Memory B cell (primary cell): ENCODE results near the gene TGM2.

Experiments
- ATAC-seq: fragments of 150-1000 bp; cut with Tn5 transposase; 2 replicates; pipeline ENCODE4 v1.10.0; 2021; ENCODE audit warnings: low read depth, mild to moderate bottlenecking, moderate library complexity
- DNase-seq, 2 donors: peaks; one replicate each; pipeline ENCODE4 v3.0.0; 2022; ENCODE audit warnings: low spot score in 2 of 2
- H3K27ac Mint-ChIP-seq: one replicate; pipeline ENCODE4 v1.8.0; 2022; ENCODE audit warnings: mild to moderate bottlenecking, moderate library complexity, mixed read lengths
- H3K27me3 Mint-ChIP-seq: one replicate; pipeline ENCODE4 v1.8.0; 2022; ENCODE audit warnings: mixed read lengths
- H3K36me3 Mint-ChIP-seq: one replicate; pipeline ENCODE4 v1.8.0; 2022; ENCODE audit warnings: mild to moderate bottlenecking, mixed read lengths
- H3K4me1 Mint-ChIP-seq: one replicate; pipeline ENCODE4 v1.8.0; 2022; ENCODE audit warnings: mixed read lengths
- H3K4me3 Mint-ChIP-seq: one replicate; pipeline ENCODE4 v1.8.0; 2022; ENCODE audit warnings: mild to moderate bottlenecking, moderate library complexity, mixed read lengths
- H3K9me3 Mint-ChIP-seq: one replicate; pipeline ENCODE4 v1.8.0; 2022; ENCODE audit warnings: mixed read lengths

TGM2 gene

GRCh38 chr20:38095017-38095686 is 69.9 kb downstream of the TGM2 start:
- DNase-seq = peak in 1 of 2 donors; percentile 25
- no peaks in the 10 kb centered on the region for H3K27me3 Mint-ChIP-seq
- H3K27ac Mint-ChIP-seq = peak overlapping the region; percentile 100
- H3K4me3 Mint-ChIP-seq = peak overlapping the region; percentile 72
- ATAC-seq = no peak
- H3K36me3 Mint-ChIP-seq = peaks cover under 1% of the 10 kb centered on the region
- H3K9me3 Mint-ChIP-seq = peaks cover 2% of the 10 kb centered on the region
- peaks cover 47% of the 10 kb centered on the region for H3K4me1 Mint-ChIP-seq

- ATAC-seq (peak; percentile 76), DNase-seq (peak in 1 of 2 donors; percentile 68)
- no peaks in the 10 kb centered on the region for H3K9me3 Mint-ChIP-seq
- no peaks in the 10 kb centered on the region for H3K27me3 Mint-ChIP-seq
- no peaks in the 10 kb centered on the region for H3K36me3 Mint-ChIP-seq
- peak overlapping the region; percentile 72 for H3K4me3 Mint-ChIP-seq
- H3K4me1 Mint-ChIP-seq = peaks cover 50% of the 10 kb centered on the region
- H3K27ac Mint-ChIP-seq = peak overlapping the region; percentile 100
These were observed 70.6 kb downstream of the TGM2 start for GRCh38 chr20:38094373-38094891.

- Mint-ChIP-seq H3K36me3 (no peaks in the 10 kb centered on the region), H3K4me1 (peaks cover 46% of the 10 kb centered on the region), H3K27ac (peak overlapping the region; percentile 100), H3K4me3 (peak overlapping the region; percentile 8), H3K9me3 (no peaks in the 10 kb centered on the region), H3K27me3 (no peaks in the 10 kb centered on the region)
- DNase-seq = no peak
- no peak for ATAC-seq
These were observed 71.4 kb downstream of the TGM2 start for GRCh38 chr20:38093641-38094077.

- Mint-ChIP-seq H3K27ac (peak overlapping the region; percentile 100), H3K4me1 (peaks cover 48% of the 10 kb centered on the region), H3K9me3 (no peaks in the 10 kb centered on the region), H3K36me3 (peaks cover 4% of the 10 kb centered on the region), H3K4me3 (no peak overlapping the region), H3K27me3 (no peaks in the 10 kb centered on the region)
- ATAC-seq (no peak), DNase-seq (no peak)
These were observed 72.2 kb downstream of the TGM2 start for GRCh38 chr20:38092915-38093314.

GRCh38 chr20:38092260-38092857 is 72.7 kb downstream of the TGM2 start:
- peaks cover 46% of the 10 kb centered on the region for H3K4me1 Mint-ChIP-seq
- H3K27ac Mint-ChIP-seq = peak overlapping the region; percentile 100
- no peaks in the 10 kb centered on the region for H3K27me3 Mint-ChIP-seq
- H3K36me3 Mint-ChIP-seq = peaks cover 8% of the 10 kb centered on the region
- ATAC-seq = peak; percentile 50
- DNase-seq = peak in 1 of 2 donors; percentile 48
- peak overlapping the region; percentile 39 for H3K4me3 Mint-ChIP-seq
- H3K9me3 Mint-ChIP-seq = no peaks in the 10 kb centered on the region

GRCh38 chr20:38091441-38092216 is 73.4 kb downstream of the TGM2 start:
- peak overlapping the region; percentile 61 for H3K4me3 Mint-ChIP-seq
- peaks cover 12% of the 10 kb centered on the region for H3K36me3 Mint-ChIP-seq
- no peaks in the 10 kb centered on the region for H3K27me3 Mint-ChIP-seq
- ATAC-seq (peak; percentile 34), DNase-seq (peak in 1 of 2 donors; percentile 31)
- no peaks in the 10 kb centered on the region for H3K9me3 Mint-ChIP-seq
- peaks cover 46% of the 10 kb centered on the region for H3K4me1 Mint-ChIP-seq
- H3K27ac Mint-ChIP-seq = peak overlapping the region; percentile 100

- H3K36me3 Mint-ChIP-seq = peaks cover 18% of the 10 kb centered on the region
These were observed 75.0 kb downstream of the TGM2 start for GRCh38 chr20:38090061-38090460.

GRCh38 chr20:38089500-38089899 is 75.6 kb downstream of the TGM2 start:
- H3K36me3 Mint-ChIP-seq = peaks cover 22% of the 10 kb centered on the region
- no peak overlapping the region for H3K4me3 Mint-ChIP-seq
- no peak for ATAC-seq
- no peak for DNase-seq
- H3K27ac Mint-ChIP-seq = peak overlapping the region; percentile 64
- no peaks in the 10 kb centered on the region for H3K9me3 Mint-ChIP-seq
- H3K27me3 Mint-ChIP-seq = no peaks in the 10 kb centered on the region
- H3K4me1 Mint-ChIP-seq = peaks cover 39% of the 10 kb centered on the region

More at GRCh38 chr20:38090061-38090460, 75.0 kb downstream of the TGM2 start:
- Mint-ChIP-seq H3K9me3 (no peaks in the 10 kb centered on the region), H3K4me1 (peaks cover 42% of the 10 kb centered on the region), H3K4me3 (no peak overlapping the region), H3K27ac (peak overlapping the region; percentile 64), H3K27me3 (no peaks in the 10 kb centered on the region)
- ATAC-seq (no peak), DNase-seq (no peak)

- no peak for DNase-seq
- no peak for ATAC-seq
- H3K9me3 Mint-ChIP-seq = no peaks in the 10 kb centered on the region
- H3K36me3 Mint-ChIP-seq = peaks cover 28% of the 10 kb centered on the region
- no peaks in the 10 kb centered on the region for H3K27me3 Mint-ChIP-seq
- peaks cover 26% of the 10 kb centered on the region for H3K4me1 Mint-ChIP-seq
- peak overlapping the region; percentile 52 for H3K27ac Mint-ChIP-seq
- H3K4me3 Mint-ChIP-seq = no peak overlapping the region
These were observed 80.0 kb downstream of the TGM2 start for GRCh38 chr20:38085026-38085425.

GRCh38 chr20:38084425-38084951 is 80.6 kb downstream of the TGM2 start:
- ATAC-seq = no peak
- Mint-ChIP-seq H3K27me3 (no peaks in the 10 kb centered on the region), H3K27ac (peak overlapping the region; percentile 52), H3K4me1 (peaks cover 28% of the 10 kb centered on the region), H3K36me3 (peaks cover 33% of the 10 kb centered on the region), H3K4me3 (no peak overlapping the region), H3K9me3 (peaks cover under 1% of the 10 kb centered on the region)
- DNase-seq = no peak

GRCh38 chr20:38083338-38084048 is 81.6 kb downstream of the TGM2 start:
- Mint-ChIP-seq H3K4me1 (peaks cover 30% of the 10 kb centered on the region), H3K4me3 (no peak overlapping the region), H3K9me3 (peaks cover 4% of the 10 kb centered on the region), H3K36me3 (peaks cover 38% of the 10 kb centered on the region), H3K27ac (no peak overlapping the region), H3K27me3 (no peaks in the 10 kb centered on the region)
- ATAC-seq (no peak), DNase-seq (no peak)

- no peak overlapping the region for H3K4me3 Mint-ChIP-seq
- DNase-seq = no peak
- H3K27me3 Mint-ChIP-seq = no peaks in the 10 kb centered on the region
- ATAC-seq = no peak
- H3K36me3 Mint-ChIP-seq = peaks cover 39% of the 10 kb centered on the region
- H3K9me3 Mint-ChIP-seq = peaks cover 4% of the 10 kb centered on the region
- peaks cover 32% of the 10 kb centered on the region for H3K4me1 Mint-ChIP-seq
- no peak overlapping the region for H3K27ac Mint-ChIP-seq
These were observed 82.2 kb downstream of the TGM2 start for GRCh38 chr20:38082894-38083293.

GRCh38 chr20:38081575-38081974 is 83.5 kb downstream of the TGM2 start:
- no peak overlapping the region for H3K4me3 Mint-ChIP-seq
- peak overlapping the region; percentile 4 for H3K27ac Mint-ChIP-seq
- H3K36me3 Mint-ChIP-seq = peaks cover 36% of the 10 kb centered on the region
- no peak for DNase-seq
- H3K27me3 Mint-ChIP-seq = no peaks in the 10 kb centered on the region
- peaks cover 4% of the 10 kb centered on the region for H3K9me3 Mint-ChIP-seq
- ATAC-seq = no peak
- peaks cover 41% of the 10 kb centered on the region for H3K4me1 Mint-ChIP-seq
